T47D (cell line): ENCODE data around the gene PGBD1.
"Not testable (repeated sequence)": the region's sequence is repeated elsewhere in the genome, so short reads cannot be mapped to it uniquely, and the experiment has no call there.

Source experiments
- DNase-seq, 2 experiments: peaks; one replicate each; pipeline versions ENCODE4 v3.0.0 to v3.0.0-alpha.2; 2011 to 2012; ENCODE audit warnings: low read depth in 1 of 2, low spot score in 1 of 2
- JUND ChIP-seq: IDR thresholded peaks from 2 replicates; pipeline ENCODE4 v1.6.1; 2012; ENCODE audit warnings: low read depth
- in situ Hi-C: cut with HindIII; loops from 2 replicates; pipeline ENCODE4 v1.10.0; 2016; ENCODE audit warnings: low sequenced_read_pairs, low pct_unique_long_range_greater_than_20kb

The PGBD1 gene

DNA sequence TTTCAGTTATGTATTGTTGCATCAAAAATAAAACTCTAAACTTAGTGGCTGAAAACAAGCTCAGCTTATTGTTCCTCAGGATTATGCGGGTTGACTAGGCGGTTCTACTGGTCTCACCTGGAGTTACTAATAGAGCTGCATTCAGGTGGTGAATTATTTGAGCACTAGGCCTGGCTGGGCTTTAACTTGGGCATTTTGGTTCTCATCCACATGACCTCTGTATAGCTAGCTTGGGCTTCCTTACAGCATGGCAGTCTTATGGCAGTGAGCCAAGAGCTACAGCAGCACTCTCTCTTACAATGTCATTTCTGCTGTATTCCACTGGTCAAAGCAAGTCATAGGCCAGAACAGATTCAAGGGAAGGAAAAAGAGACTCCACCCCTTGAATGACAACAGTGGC, 1.6 kb downstream of the PGBD1 start:
- peak in 1 of 2 experiments; percentile 8 for DNase-seq
- no peak for TF ChIP-seq JUND
- in situ Hi-C loops, result no loop called here

DNA sequence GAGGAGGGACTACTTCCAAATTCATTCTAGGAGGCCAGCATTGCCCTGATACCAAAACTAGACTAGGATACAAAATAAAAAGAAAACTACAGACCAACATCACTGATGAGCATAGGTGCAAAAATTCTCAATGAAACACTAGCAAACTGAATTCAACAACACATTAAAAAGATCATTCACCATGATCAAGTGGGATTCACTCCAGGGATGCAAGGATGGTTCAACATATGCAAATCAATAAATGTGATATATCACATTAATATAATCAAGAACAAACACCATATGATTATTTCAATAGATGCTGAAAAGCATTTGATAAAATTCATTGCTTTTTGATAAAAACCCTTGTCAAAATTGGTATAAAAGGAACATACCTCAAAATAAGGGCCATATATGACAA, 10.2 kb downstream of the PGBD1 start:
- DNase-seq, result no peak
- TF ChIP-seq JUND, result no peak
- in situ Hi-C loops, result no loop called here

GRCh38 chr6:28295326-28295725, 14.0 kb downstream of the PGBD1 start:
- DNase-seq, result no peak
- no peak for TF ChIP-seq JUND
- in situ Hi-C loops, result no loop called here

- TF ChIP-seq JUND, result no peak
- in situ Hi-C loops, result no loop called here
- DNase-seq, result no peak
Observed at GRCh38 chr6:28296520-28297060, 15.2 kb downstream of the PGBD1 start.

- no peak for DNase-seq
- no peak for TF ChIP-seq JUND
- in situ Hi-C loops, result no loop called here
Observed at GRCh38 chr6:28303570-28303969, 22.2 kb downstream of the PGBD1 start.

DNA sequence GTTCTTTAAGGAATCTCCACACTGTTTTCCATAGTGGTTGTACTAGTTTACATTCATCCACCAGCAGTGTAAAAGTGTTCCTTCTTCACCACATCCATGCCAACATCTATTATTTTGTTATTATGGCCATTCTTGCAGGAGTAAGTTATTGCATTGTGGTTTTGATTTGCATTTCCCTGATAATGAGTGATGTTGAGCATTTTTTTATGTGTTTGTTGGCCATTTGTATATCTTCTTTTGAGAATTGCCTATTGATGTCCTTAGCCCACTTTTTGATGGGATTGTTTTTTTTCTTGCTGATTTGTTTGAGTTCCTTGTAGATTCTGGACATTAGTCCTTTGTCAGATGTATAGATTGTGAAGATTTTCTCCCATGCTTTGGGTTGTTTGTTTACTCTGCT, 25.0 kb downstream of the PGBD1 start:
- in situ Hi-C loops, DNase-seq: not testable (repeated sequence)

DNA sequence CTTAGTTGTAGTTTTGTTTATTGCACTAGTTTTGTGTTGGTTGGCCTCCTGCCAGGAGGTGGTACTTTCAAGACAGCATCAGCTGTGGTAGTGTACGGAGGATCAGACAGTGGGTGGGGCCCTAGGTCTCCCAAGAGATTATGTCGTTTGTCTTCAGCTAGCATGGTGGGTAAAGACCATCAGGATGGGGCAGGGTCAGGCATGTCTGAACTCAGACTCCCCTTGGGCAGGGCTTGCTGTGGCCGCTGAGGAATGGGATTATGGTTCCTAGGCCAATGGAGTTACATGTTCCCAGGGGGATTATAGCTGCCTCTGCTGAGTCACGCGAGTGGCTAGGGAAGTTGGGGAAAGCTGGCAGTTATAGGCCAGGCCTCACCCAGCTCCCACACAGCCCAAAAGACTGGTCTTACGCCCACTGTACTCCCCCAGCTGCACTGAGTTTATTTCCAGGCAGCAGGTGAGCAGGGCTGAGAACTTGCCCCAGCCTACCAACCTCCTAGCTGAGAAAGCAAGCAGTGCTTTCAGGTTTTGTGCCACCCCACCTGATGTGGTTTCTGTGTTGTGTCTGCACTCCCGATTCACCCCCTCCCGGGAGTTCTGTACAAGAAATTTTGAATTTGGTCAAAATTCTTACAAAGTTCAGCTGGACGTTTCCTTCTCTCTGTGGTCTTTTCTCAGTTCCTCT, 29.9 kb downstream of the PGBD1 start:
- DNase-seq, result no peak
- in situ Hi-C loops, result no loop called here
- TF ChIP-seq JUND, result no peak

- in situ Hi-C loops, result no loop called here
- DNase-seq, result no peak
- TF ChIP-seq JUND, result no peak
Observed at GRCh38 chr6:28312939-28313338, 31.6 kb downstream of the PGBD1 start.

DNA sequence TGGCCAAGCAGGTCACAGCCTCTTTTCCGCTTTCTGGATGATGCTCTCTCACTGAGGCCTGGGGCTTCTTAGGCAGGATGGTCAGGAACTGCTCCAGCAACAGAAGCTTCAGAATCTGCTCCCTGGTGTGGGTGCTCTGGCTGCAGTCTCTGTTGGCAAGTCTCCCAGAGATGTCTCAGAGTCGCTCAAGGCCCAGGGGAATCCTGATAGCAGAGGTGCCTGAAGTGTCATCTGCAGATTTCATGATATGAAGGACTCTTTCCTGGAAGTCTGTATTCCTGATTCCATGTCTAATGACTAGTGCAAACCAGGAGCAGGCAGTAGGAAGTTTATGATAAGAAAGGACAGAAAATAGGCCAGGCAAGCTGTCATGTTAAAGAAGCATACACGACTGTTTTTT, 34.3 kb downstream of the PGBD1 start:
- in situ Hi-C loops, result no loop called here
- TF ChIP-seq JUND, result no peak
- no peak for DNase-seq

DNA sequence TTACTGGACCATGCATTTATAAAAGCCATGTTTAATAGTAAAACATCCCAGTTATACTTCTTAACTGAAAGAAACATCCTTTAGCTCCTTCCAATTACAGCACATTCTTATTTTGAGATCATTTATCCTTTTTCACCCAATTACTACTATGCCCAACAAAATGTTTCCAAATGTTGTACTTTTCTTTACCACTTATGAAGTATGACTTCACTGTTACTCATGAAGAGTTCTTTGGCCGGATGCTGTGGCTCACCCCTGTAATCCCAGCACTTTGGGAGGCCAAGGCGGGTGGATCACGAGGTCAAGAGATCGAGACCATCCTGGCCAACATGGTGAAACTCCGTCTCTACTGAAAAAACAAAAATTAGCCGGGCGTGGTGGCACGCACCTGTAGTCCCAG, 36.5 kb downstream of the PGBD1 start:
- in situ Hi-C loops, DNase-seq: not testable (repeated sequence)

- in situ Hi-C loops, result no loop called here
Observed at GRCh38 chr6:28322661-28323060, 41.3 kb downstream of the PGBD1 start.

GRCh38 chr6:28323813-28324424, 42.5 kb downstream of the PGBD1 start:
- TF ChIP-seq JUND, result no peak
- DNase-seq, result peak in 1 of 2 experiments; percentile 22
- in situ Hi-C loops, result no loop called here

More at GRCh38 chr6:28322661-28323060, 41.3 kb downstream of the PGBD1 start:
- TF ChIP-seq JUND, result no peak
- peak in 1 of 2 experiments; percentile 30 for DNase-seq

- TF ChIP-seq JUND, result no peak
- DNase-seq, result no peak
- in situ Hi-C loops, result no loop called here
Observed at GRCh38 chr6:28326371-28326948, 45.1 kb downstream of the PGBD1 start.
